GM12891 (cell line): ENCODE measurements around the gene CEBPE.

Source experiments
- POLR2A ChIP-seq: IDR thresholded peaks from 2 replicates; pipeline ENCODE4 v1.6.1; 2011; ENCODE audit warnings: low read depth, low read length, control low read depth
- POLR2AphosphoS5 ChIP-seq: IDR thresholded peaks from 2 replicates; pipeline ENCODE4 v1.6.1; 2011; ENCODE audit warnings: low read depth, low read length, control low read depth
- SPI1 ChIP-seq: IDR thresholded peaks from 2 replicates; pipeline ENCODE4 v1.6.1; 2011; ENCODE audit warnings: low read depth, low read length, control low read depth
- TAF1 ChIP-seq: IDR thresholded peaks from 2 replicates; pipeline ENCODE4 v1.6.1; 2011; ENCODE audit warnings: low read depth, low read length, control low read depth

DNA sequence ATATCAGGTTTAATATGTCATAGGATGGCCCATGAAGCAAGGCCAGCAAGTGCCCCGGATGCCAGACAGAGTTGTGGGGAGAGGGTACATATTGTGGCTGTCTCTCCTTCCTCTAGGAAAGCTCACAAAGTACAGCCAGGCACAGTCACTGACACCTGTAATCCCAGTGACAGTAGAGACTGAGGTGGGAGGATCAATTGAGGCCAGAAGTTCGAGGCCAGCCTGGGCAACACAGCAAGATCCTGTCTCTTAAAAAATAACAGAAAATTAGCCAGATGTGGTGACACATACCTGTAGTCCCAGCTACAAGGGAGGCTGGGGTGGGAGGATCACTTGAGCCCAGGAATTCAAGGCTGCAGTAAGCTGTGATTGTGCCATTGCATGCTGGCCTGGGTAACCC lies 32.3 kb upstream of the CEBPE start:
- TF ChIP-seq TAF1: no peak
- no peak for TF ChIP-seq POLR2A
- no peak for TF ChIP-seq POLR2AphosphoS5
- no peak for TF ChIP-seq SPI1
